Activated CD8-positive, alpha-beta T cell treated with anti-CD3 and anti-CD28 coated beads for 36 hours (primary cell): ENCODE data around the gene SLC35F4. TPM values are rescaled to one million over a fixed set of nuclear protein-coding genes. Genes with fewer than 3 reads are reported as not detected.

Experiments
- ATAC-seq: fragments of 200-7000 bp; cut with Tn5 transposase; one replicate; pipeline ENCODE4 v1.10.0; 2021; ENCODE audit warnings: mild to moderate bottlenecking, moderate library complexity
- CTCF ChIA-PET: fragments of 350-600 bp; sonication (Branson Sonifier 250); formaldehyde crosslinking; loops from one replicate; lab custom pipeline; 2021; ENCODE audit warnings: antibody characterized with exemption; lab: Charles Lee
- POLR2A ChIA-PET: fragments of 350-600 bp; sonication (Branson Sonifier 250); formaldehyde crosslinking; loops from one replicate; lab custom pipeline; 2021; ENCODE audit warnings: antibody characterized with exemption; lab: Charles Lee
- DNase-seq: peaks from one replicate; pipeline ENCODE4 v3.0.0-alpha.2; 2020
- H3K27ac Mint-ChIP-seq: one replicate; pipeline ENCODE4 v1.8.0; 2021; ENCODE audit warnings: mild to moderate bottlenecking, mixed read lengths
- H3K27me3 Mint-ChIP-seq: one replicate; pipeline ENCODE4 v1.8.0; 2021; ENCODE audit warnings: mixed read lengths
- H3K36me3 Mint-ChIP-seq: one replicate; pipeline ENCODE4 v1.8.0; 2021; ENCODE audit warnings: low read depth, mixed read lengths
- H3K4me1 Mint-ChIP-seq: one replicate; pipeline ENCODE4 v1.8.0; 2021; ENCODE audit warnings: low read depth, mixed read lengths
- H3K4me3 Mint-ChIP-seq: one replicate; pipeline ENCODE4 v1.8.0; 2021; ENCODE audit warnings: mild to moderate bottlenecking, moderate library complexity, mixed read lengths
- H3K9me3 Mint-ChIP-seq: one replicate; pipeline ENCODE4 v1.8.0; 2021; ENCODE audit warnings: mixed read lengths
- intact Hi-C: fragments of 100-400 bp; cut with micrococcal nuclease; formaldehyde crosslinking; loops from one replicate; pipeline ENCODE4 v1.10.0; 2022
- total RNA-seq, 2 experiments: library from RNA; stranded (reverse); gene quantifications; one replicate each; pipeline ENCODE4 v1.2.3, GENCODE V29; 2021
- TF ChIP-seq, protein P1 (sequence below): fragments of 200-600 bp; IDR thresholded peaks from one replicate; pipeline ENCODE4 v1.8.0; 2022; ENCODE audit warnings: antibody characterized with exemption, mild to moderate bottlenecking

The SLC35F4 gene
- total RNA-seq, 2 experiments from 2014 or later: not detected

DNA sequence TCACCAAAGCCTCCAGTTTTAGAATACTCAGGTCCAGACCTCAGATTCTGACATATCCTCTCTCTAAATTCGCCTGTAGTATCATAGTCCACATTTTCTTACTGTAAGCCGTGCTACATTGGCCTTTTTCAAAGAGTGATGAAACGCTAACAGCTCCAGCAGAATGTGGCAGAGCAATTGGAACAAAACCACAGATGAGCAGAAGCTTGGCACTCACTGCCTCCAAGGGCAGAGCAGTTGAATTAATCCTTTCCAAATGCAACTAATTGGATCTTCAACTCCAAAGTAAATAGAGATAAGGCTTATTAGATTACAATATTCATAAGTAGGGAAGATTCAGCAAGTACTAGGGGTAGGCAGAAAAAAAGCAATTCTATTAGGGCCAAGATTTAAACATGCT is 128.3 kb downstream of the SLC35F4 start:
- ATAC-seq: no peak
- Mint-ChIP-seq H3K27ac (no peak overlapping the region), H3K36me3 (no peaks in the 10 kb centered on the region), H3K4me3 (no peak overlapping the region), H3K27me3 (no peaks in the 10 kb centered on the region), H3K4me1 (no peaks in the 10 kb centered on the region), H3K9me3 (no peaks in the 10 kb centered on the region)
- CTCF ChIA-PET: no interaction called here
- TF ChIP-seq, protein P1, sequence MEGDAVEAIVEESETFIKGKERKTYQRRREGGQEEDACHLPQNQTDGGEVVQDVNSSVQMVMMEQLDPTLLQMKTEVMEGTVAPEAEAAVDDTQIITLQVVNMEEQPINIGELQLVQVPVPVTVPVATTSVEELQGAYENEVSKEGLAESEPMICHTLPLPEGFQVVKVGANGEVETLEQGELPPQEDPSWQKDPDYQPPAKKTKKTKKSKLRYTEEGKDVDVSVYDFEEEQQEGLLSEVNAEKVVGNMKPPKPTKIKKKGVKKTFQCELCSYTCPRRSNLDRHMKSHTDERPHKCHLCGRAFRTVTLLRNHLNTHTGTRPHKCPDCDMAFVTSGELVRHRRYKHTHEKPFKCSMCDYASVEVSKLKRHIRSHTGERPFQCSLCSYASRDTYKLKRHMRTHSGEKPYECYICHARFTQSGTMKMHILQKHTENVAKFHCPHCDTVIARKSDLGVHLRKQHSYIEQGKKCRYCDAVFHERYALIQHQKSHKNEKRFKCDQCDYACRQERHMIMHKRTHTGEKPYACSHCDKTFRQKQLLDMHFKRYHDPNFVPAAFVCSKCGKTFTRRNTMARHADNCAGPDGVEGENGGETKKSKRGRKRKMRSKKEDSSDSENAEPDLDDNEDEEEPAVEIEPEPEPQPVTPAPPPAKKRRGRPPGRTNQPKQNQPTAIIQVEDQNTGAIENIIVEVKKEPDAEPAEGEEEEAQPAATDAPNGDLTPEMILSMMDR: no peak
- DNase-seq: no peak
- POLR2A ChIA-PET: no interaction called here
- intact Hi-C loops: no loop called here

DNA sequence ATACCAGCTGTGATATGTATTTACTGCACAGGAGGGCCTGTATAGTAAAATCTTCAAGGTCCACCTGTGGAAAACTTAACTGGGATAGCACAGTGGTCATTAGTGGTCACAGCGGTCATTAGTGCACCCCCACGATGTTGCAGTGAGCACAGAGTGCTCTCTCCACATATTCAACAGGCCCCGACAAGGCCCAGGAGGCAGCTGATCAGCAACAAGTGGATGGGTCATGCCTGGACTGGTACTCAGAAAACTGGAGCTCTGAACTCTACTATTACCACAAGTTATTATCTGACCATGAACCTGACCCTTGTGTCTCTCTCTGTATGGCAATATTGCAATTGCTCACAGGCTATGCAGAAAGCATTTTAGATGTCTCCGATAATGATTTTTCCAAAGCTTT is 129.5 kb downstream of the SLC35F4 start:
- intact Hi-C loops: no loop called here
- H3K27me3 Mint-ChIP-seq: no peaks in the 10 kb centered on the region
- DNase-seq: no peak
- no peaks in the 10 kb centered on the region for H3K4me1 Mint-ChIP-seq
- ChIA-PET CTCF (no interaction called here), POLR2A (no interaction called here)
- TF ChIP-seq, protein P1: no peak
- no peaks in the 10 kb centered on the region for H3K9me3 Mint-ChIP-seq
- no peak overlapping the region for H3K4me3 Mint-ChIP-seq
- no peak for ATAC-seq
- H3K36me3 Mint-ChIP-seq: no peaks in the 10 kb centered on the region
- H3K27ac Mint-ChIP-seq: no peak overlapping the region

DNA sequence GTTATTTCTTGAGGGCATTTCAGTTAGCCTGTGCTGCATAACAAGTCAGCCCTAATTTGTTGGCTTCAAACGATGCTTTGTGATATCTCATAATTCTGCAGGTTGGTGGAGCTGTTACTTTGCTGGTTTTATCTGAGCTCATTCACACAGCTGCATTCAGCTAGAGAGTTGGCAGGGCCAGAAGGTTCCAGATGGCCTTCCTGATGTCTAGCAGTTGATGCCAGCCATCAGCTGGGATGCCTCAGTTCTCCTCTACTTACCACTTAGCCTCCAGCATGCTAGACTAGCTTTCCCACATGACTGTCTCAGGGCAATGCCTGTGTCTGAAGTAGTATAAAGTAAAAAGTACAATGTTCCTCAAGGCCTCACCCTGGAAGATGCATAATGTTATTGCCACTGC is 130.6 kb downstream of the SLC35F4 start:
- no peak for DNase-seq
- TF ChIP-seq, protein P1: no peak
- no peak overlapping the region for H3K4me3 Mint-ChIP-seq
- no peaks in the 10 kb centered on the region for H3K4me1 Mint-ChIP-seq
- no peak overlapping the region for H3K27ac Mint-ChIP-seq
- no peaks in the 10 kb centered on the region for H3K9me3 Mint-ChIP-seq
- ChIA-PET CTCF (interaction anchor here (1.1 kb wide), 1 partner anchor 9 kb away, joined by 3 read pairs; no protein-coding TSS in a partner anchor), POLR2A (no interaction called here)
- ATAC-seq: no peak
- no peaks in the 10 kb centered on the region for H3K27me3 Mint-ChIP-seq
- no peaks in the 10 kb centered on the region for H3K36me3 Mint-ChIP-seq
- intact Hi-C loops: no loop called here

DNA sequence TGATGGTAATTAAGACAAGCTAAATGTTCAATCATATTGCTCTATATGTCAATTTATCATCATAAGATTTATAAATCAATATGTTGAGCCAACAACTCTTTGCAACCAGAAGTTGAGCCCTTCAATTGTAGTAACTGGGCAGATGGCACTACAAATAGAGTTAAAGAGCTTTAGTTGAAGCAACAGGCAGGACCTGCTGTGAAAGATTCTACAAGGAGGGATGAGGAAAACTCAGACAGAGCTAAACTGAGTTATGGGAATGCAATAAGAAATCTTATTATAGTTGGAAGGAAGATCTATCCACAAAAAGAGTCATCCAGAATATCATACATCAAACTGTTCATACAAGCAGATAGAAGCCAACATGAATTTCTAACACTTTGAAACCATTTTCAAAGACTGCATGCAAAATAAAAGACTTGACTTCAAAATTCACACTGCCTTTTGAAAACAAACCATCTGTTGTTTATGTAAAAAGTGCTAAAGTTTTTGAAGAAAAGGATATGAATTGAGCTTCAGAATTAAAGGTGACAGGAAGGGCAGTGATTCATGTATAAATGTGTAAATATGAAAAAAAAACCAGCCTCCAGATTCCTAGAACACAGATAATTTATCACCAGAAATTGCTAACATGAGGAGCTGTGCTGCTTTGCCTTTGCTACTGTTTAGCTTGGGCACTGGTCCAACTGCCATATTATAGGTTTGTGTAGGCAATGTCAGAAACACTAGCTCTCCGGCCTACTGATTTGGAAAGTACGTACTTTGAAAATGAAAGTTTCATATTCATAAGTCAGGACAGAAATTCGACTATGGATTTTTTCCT is 133.2 kb downstream of the SLC35F4 start:
- Mint-ChIP-seq H3K9me3 (no peaks in the 10 kb centered on the region), H3K27ac (no peak overlapping the region), H3K4me1 (no peaks in the 10 kb centered on the region), H3K4me3 (no peak overlapping the region), H3K27me3 (no peaks in the 10 kb centered on the region), H3K36me3 (no peaks in the 10 kb centered on the region)
- ATAC-seq (no peak), DNase-seq (no peak)
- intact Hi-C loops: no loop called here
- ChIA-PET POLR2A (no interaction called here), CTCF (no interaction called here)
- TF ChIP-seq, protein P1: no peak
